Kidney glomerular epithelial cell (primary cell): ENCODE results near the gene SPNS2.

Source experiments
- DNase-seq: peaks from one replicate; lab custom pipeline; 2025; lab: John Stamatoyannopoulos, UW

Gene SPNS2

GRCh38 chr17:4480929-4481898 is 17.5 kb upstream of the SPNS2 start:
- no peak for DNase-seq

GRCh38 chr17:4482338-4483011 is 16.2 kb upstream of the SPNS2 start:
- DNase-seq, result no peak

- peak; percentile 84 for DNase-seq
These were observed 15.5 kb upstream of the SPNS2 start for GRCh38 chr17:4483012-4483840.

GRCh38 chr17:4485676-4486646 is 12.7 kb upstream of the SPNS2 start:
- DNase-seq, result no peak

- DNase-seq, result no peak
These were observed 11.4 kb upstream of the SPNS2 start for GRCh38 chr17:4487296-4487695.

- no peak for DNase-seq
These were observed 10.6 kb upstream of the SPNS2 start for GRCh38 chr17:4487820-4488716.

GRCh38 chr17:4488989-4489595 is 9.6 kb upstream of the SPNS2 start:
- peak; percentile 86 for DNase-seq

- no peak for DNase-seq
These were observed 8.5 kb upstream of the SPNS2 start for GRCh38 chr17:4490109-4490591.

- no peak for DNase-seq
These were observed 8.0 kb upstream of the SPNS2 start for GRCh38 chr17:4490637-4491061.

GRCh38 chr17:4492721-4493561 is 5.7 kb upstream of the SPNS2 start:
- DNase-seq, result peak; percentile 59

GRCh38 chr17:4497101-4497824 is 1.4 kb upstream of the SPNS2 start:
- DNase-seq, result peak; percentile 88

GRCh38 chr17:4499431-4500190 is 930 bp downstream of the SPNS2 start:
- DNase-seq, result no peak

GRCh38 chr17:4500191-4500571 is 1.5 kb downstream of the SPNS2 start:
- no peak for DNase-seq

- DNase-seq, result peak; percentile 45
These were observed 2.7 kb downstream of the SPNS2 start for GRCh38 chr17:4501295-4501949.

- DNase-seq, result no peak
These were observed 3.9 kb downstream of the SPNS2 start for GRCh38 chr17:4502466-4503154.
